Right hindlimb (tissue), 1 donor: Measurements from ENCODE around the gene NOL4L.
A peak's percentile ranks its signal among the peaks of the same experiment; 100 is the strongest.

Experiments
- DNase-seq: peaks from one replicate; pipeline ENCODE4 v3.0.0-alpha.2; 2018

The NOL4L gene

GRCh38 chr20:32574296-32575226, 10.6 kb downstream of the NOL4L start:
- peak; percentile 51 for DNase-seq

GRCh38 chr20:32573167-32573851, 11.8 kb downstream of the NOL4L start:
- DNase-seq = no peak

GRCh38 chr20:32572271-32572968, 12.7 kb downstream of the NOL4L start:
- DNase-seq = no peak

- DNase-seq = no peak
Observed at GRCh38 chr20:32571566-32571965, 13.6 kb downstream of the NOL4L start.

- no peak for DNase-seq
Observed at GRCh38 chr20:32570401-32571190, 14.5 kb downstream of the NOL4L start.

- DNase-seq = no peak
Observed at GRCh38 chr20:32569380-32570305, 15.5 kb downstream of the NOL4L start.

- no peak for DNase-seq
Observed at GRCh38 chr20:32569018-32569379, 16.1 kb downstream of the NOL4L start.

GRCh38 chr20:32567384-32568178, 17.6 kb downstream of the NOL4L start:
- DNase-seq = no peak

GRCh38 chr20:32566379-32567374, 18.5 kb downstream of the NOL4L start:
- DNase-seq = no peak

GRCh38 chr20:32565735-32566032, 19.4 kb downstream of the NOL4L start:
- DNase-seq = no peak

GRCh38 chr20:32564921-32565734, 20.0 kb downstream of the NOL4L start:
- peak; percentile 49 for DNase-seq

- DNase-seq = no peak
Observed at GRCh38 chr20:32564440-32564839, 20.7 kb downstream of the NOL4L start.

- no peak for DNase-seq
Observed at GRCh38 chr20:32563311-32564272, 21.5 kb downstream of the NOL4L start.

GRCh38 chr20:32562495-32562911, 22.6 kb downstream of the NOL4L start:
- DNase-seq = no peak

- DNase-seq = no peak
Observed at GRCh38 chr20:32560989-32561830, 23.9 kb downstream of the NOL4L start.

GRCh38 chr20:32560482-32560988, 24.6 kb downstream of the NOL4L start:
- DNase-seq = no peak
